Measurements from ENCODE around the gene IRF4.

IRF4 gene

DNA sequence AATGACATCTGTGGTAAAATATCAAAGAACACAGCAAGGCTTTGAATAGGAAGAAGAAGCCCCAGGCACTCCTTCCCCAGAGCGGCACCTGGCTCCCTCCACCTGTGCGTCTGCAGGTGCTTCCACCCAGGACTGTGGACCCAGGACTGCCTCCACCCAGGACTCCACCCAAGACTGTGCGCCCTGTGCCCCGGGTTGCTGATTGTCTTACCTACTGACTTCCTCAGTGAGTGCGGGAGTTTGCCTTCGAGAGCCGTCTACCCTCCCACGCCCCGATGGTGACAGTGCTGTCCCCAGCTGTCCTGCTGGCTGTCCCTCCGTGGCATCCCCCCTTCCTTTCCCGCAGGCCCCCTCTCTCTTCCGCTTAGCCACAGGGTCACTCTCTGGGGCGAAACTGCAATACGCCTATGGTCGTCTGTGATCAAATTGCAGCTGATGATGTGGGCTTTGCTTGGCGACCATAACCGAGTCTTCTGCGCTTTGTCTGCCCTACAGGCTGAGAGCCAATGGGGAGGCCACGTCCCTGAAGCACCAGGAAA is 52.1 kb downstream of the IRF4 start:
- DNase-seq (ENCODE audit: low read depth, low spot score) = no peak

- DNase-seq (ENCODE audit: low read depth, low spot score) = no peak
Observed at GRCh38 chr6:444653-445275, 53.2 kb downstream of the IRF4 start.

GRCh38 chr6:445571-446417 is 54.2 kb downstream of the IRF4 start:
- no peak for DNase-seq (ENCODE audit: low read depth, low spot score)

- no peak for DNase-seq (ENCODE audit: low read depth, low spot score)
Observed at GRCh38 chr6:446418-447366, 55.1 kb downstream of the IRF4 start.

- DNase-seq (ENCODE audit: low read depth, low spot score) = no peak
Observed at GRCh38 chr6:447381-448165, 56.0 kb downstream of the IRF4 start.

- DNase-seq (ENCODE audit: low read depth, low spot score) = no peak
Observed at GRCh38 chr6:448296-449056, 56.9 kb downstream of the IRF4 start.

DNA sequence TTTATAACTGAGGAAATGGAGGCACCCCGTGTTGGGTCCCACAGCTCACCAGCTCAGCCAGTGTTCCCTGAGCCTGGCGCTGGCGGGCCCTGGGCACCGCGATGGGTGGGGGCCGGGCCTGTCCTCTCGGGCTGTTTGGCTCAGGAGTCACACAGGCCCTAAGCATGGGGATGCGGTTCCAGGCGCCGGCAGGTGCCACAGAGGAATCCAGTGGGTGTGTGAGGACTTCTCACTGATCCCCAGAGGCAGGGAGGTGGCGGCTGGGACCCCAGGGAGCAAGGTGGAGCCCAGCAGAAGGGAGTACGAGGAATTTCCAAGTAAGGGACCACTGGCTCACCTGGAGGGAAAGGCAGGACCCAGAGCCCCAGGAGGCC is 57.5 kb downstream of the IRF4 start:
- DNase-seq (ENCODE audit: low read depth, low spot score) = no peak

GRCh38 chr6:449486-450419 is 58.2 kb downstream of the IRF4 start:
- no peak for DNase-seq (ENCODE audit: low read depth, low spot score)

- no peak for DNase-seq (ENCODE audit: low read depth, low spot score)
Observed at GRCh38 chr6:451336-451735, 59.8 kb downstream of the IRF4 start.

GRCh38 chr6:451847-452246 is 60.3 kb downstream of the IRF4 start:
- DNase-seq (ENCODE audit: low read depth, low spot score) = no peak

- no peak for DNase-seq (ENCODE audit: low read depth, low spot score)
Observed at GRCh38 chr6:452301-453067, 60.9 kb downstream of the IRF4 start.

DNA sequence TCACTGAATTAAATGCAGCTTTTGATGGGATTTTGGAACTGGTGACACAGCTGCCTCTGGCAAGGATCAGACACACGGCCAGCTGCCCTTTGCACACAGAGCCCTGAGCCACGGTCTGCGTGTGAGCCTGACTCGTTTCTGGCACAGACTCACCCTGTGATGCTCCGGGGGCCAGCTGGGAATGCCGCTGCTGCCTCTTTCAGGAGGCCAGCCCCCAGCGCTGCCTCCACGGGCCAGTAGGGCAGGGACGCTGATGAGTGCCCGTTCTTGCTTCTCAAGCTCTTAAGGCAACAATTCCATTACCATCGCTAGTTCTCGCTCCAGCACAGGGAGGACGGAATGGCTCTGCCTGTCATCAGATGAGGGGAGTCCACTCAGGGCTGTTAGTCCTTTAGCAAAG is 61.6 kb downstream of the IRF4 start:
- no peak for DNase-seq (ENCODE audit: low read depth, low spot score)

GRCh38 chr6:454148-454991 is 62.8 kb downstream of the IRF4 start:
- DNase-seq (ENCODE audit: low read depth, low spot score) = no peak

- no peak for DNase-seq (ENCODE audit: low read depth, low spot score)
Observed at GRCh38 chr6:455006-455585, 63.5 kb downstream of the IRF4 start.

- DNase-seq (ENCODE audit: low read depth, low spot score) = no peak
Observed at GRCh38 chr6:455835-456234, 64.3 kb downstream of the IRF4 start.

DNA sequence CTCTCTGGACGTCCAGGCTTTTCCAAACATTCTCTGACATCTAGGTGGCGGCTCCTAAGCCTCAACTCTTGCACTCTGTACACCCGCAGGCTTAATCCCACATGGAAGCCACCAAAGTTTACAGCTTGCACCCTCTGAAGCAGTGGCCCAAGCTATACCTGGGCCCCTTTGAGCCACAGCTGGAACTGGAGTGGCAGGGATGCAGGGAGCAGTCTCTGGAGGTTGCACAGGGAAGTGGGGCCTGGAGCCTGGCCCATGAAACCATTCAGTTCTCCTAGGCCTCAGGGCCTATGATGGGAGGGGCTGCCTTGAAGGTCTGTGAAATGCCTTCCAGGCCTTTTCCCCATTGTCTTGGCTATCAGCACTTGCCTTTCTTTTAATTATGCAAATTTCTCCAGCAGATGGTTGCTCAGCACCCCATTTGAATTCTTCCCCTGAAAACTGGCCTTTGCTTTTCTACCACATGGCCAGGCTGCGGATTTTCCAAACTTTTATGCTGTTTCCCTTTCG is 64.9 kb downstream of the IRF4 start:
- DNase-seq (ENCODE audit: low read depth, low spot score) = no peak

- DNase-seq (ENCODE audit: low read depth, low spot score) = no peak
Observed at GRCh38 chr6:456887-457286, 65.3 kb downstream of the IRF4 start.
